Keratinocyte (primary cell): Measurements from ENCODE around the gene NDUFAB1. TPM values are rescaled to one million over a fixed set of nuclear protein-coding genes. Genes with fewer than 3 reads are reported as not detected.

Experiments
- DNase-seq: peaks from one replicate; pipeline ENCODE4 v3.0.0-alpha.2; 2011; ENCODE audit warnings: low read depth, missing footprints, low spot score
- FAIRE-seq: peaks from 2 replicates; lab custom pipeline; 2011; peaks lifted over from hg19 to GRCh38; lab: Jason Lieb, UNC
- H2AFZ ChIP-seq: 2 replicates; pipeline ENCODE4 v1.6.0; 2012; ENCODE audit warnings: low read length, control low read depth, inconsistent platforms; ENCODE audit not compliant: control insufficient read depth
- H3K27ac ChIP-seq: 2 replicates; pipeline ENCODE4 v1.5.1; 2011; ENCODE audit warnings: low read length; ENCODE audit not compliant: control insufficient read depth, insufficient read depth
- H3K27me3 ChIP-seq: 3 replicates; pipeline ENCODE4 v1.6.0; 2011; ENCODE audit warnings: low read length; ENCODE audit not compliant: control insufficient read depth, insufficient read depth; ENCODE audit errors: extremely low read depth
- H3K36me3 ChIP-seq, 2 experiments: 2 replicates in 1 of 2; 3 replicates in 1 of 2; pipeline ENCODE4 v1.5.1; 2011; ENCODE audit warnings: low read length in 2 of 2, mild to moderate bottlenecking in 1 of 2; ENCODE audit not compliant: control insufficient read depth in 2 of 2, insufficient read depth in 2 of 2; ENCODE audit errors: extremely low read depth in 1 of 2
- H3K4me1 ChIP-seq: 3 replicates; pipeline ENCODE4 v1.5.1; 2011; ENCODE audit warnings: low read length; ENCODE audit not compliant: control insufficient read depth, insufficient read depth; ENCODE audit errors: extremely low read depth
- H3K4me2 ChIP-seq: 3 replicates; pipeline ENCODE4 v1.6.0; 2011; ENCODE audit warnings: low read depth, low read length; ENCODE audit not compliant: control insufficient read depth, insufficient read depth; ENCODE audit errors: extremely low read depth
- H3K4me3 ChIP-seq, 3 experiments: fragments of 200-600 bp in 1 of 3; sonication (generic) in 1 of 3; 2 replicates in 2 of 3; 3 replicates in 1 of 3; pipeline ENCODE4 v1.5.1; 2011 to 2016; ENCODE audit warnings: low read length in 3 of 3, mild to moderate bottlenecking in 3 of 3, control low read depth in 2 of 3, inconsistent platforms in 1 of 3, low read depth in 1 of 3, mixed read lengths in 1 of 3, mixed run types in 1 of 3, moderate library complexity in 1 of 3; ENCODE audit not compliant: control insufficient read depth in 2 of 3, insufficient read depth in 2 of 3; ENCODE audit errors: extremely low read depth in 1 of 3
- H3K79me2 ChIP-seq: 2 replicates; pipeline ENCODE4 v1.6.0; 2012; ENCODE audit warnings: low read length; ENCODE audit not compliant: control insufficient read depth, insufficient read depth
- H3K9ac ChIP-seq: 3 replicates; pipeline ENCODE4 v1.6.0; 2011; ENCODE audit warnings: low read length; ENCODE audit not compliant: control insufficient read depth, insufficient read depth; ENCODE audit errors: extremely low read depth
- H3K9me1 ChIP-seq: 3 replicates; pipeline ENCODE4 v1.6.0; 2011; ENCODE audit warnings: low read length; ENCODE audit not compliant: control insufficient read depth, insufficient read depth; ENCODE audit errors: extremely low read depth
- H3K9me3 ChIP-seq: 2 replicates; pipeline ENCODE4 v1.5.1; 2012; ENCODE audit warnings: low read depth, low read length; ENCODE audit not compliant: control insufficient read depth
- H4K20me1 ChIP-seq: 3 replicates; pipeline ENCODE4 v1.6.0; 2011; ENCODE audit warnings: low read length; ENCODE audit not compliant: control insufficient read depth, insufficient read depth; ENCODE audit errors: extremely low read depth
- EZH2 ChIP-seq: IDR thresholded peaks from one replicate; pipeline ENCODE4 v1.6.1; 2012; ENCODE audit warnings: inconsistent platforms, mild to moderate bottlenecking, low read length, moderate library complexity
- dilution Hi-C: fragments of 300-500 bp; cut with MboI; formaldehyde crosslinking; loops from one replicate; pipeline ENCODE4 v1.7.0; 2020; ENCODE audit warnings: low sequenced_read_pairs; ENCODE audit not compliant: extremely low pct_ligation_motif_present
- polyA plus RNA-seq, 5 experiments: library from polyadenylated mRNA; depleted of rRNA in 3 of 5; stranded (reverse) in 3 of 5; stranded (forward) in 1 of 5; unstranded in 1 of 5; fragments of >200 nt; gene quantifications; 1 replicate in 1 of 5; 2 replicates in 3 of 5; 3 replicates in 1 of 5; pipeline versions ENCODE4 v1.2.1 to v1.2.3, GENCODE V29; 2011 to 2012; ENCODE audit warnings: missing spikeins in 2 of 5, low read depth in 1 of 5, low replicate concordance in 1 of 5
- TF ChIP-seq, protein P1 (sequence below), 3 experiments: IDR thresholded peaks in 1 of 3; conservative IDR thresholded peaks in 1 of 3; optimal IDR thresholded peaks in 1 of 3; 2 replicates in 2 of 3; 3 replicates in 1 of 3; pipeline versions ENCODE3 to v1.5.1; 2011; ENCODE audit warnings: low read length in 3 of 3, mild to moderate bottlenecking in 3 of 3, moderate library complexity in 2 of 3, control low read depth in 1 of 3, inconsistent platforms in 1 of 3; ENCODE audit not compliant: insufficient read depth in 2 of 3; ENCODE audit errors: extremely low read depth in 1 of 3

NDUFAB1 gene
- polyA plus RNA-seq, 1 donor (not counting 4 experiments of a cell fraction or from before 2014, with no cell fraction given): 202 TPM

DNA sequence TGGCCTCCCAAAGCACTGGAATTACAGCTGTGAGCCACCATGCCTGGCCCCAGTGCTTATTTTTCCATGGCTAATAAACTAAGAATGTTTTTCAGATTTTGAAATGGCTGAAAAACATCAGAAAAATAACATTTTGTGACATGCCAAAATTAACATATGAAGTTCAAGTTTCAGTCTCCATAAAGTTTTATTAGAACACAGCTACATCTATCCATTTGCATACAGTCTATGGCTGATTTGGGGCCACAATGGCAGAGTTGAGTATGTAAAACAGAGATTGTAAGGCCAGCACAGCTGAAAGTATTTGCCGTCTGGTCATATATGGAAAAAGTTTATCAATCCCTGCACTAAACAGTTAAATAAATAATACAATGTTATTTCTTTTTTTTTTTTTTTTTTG lies 13.8 kb upstream of the NDUFAB1 start:
- peaks cover 8 to 10% of the 10 kb centered on the region in 2 experiments for H3K36me3 ChIP-seq
- H3K4me1 ChIP-seq: no peaks in the 10 kb centered on the region
- H3K27me3 ChIP-seq: no peaks in the 10 kb centered on the region
- TF ChIP-seq, protein P1, sequence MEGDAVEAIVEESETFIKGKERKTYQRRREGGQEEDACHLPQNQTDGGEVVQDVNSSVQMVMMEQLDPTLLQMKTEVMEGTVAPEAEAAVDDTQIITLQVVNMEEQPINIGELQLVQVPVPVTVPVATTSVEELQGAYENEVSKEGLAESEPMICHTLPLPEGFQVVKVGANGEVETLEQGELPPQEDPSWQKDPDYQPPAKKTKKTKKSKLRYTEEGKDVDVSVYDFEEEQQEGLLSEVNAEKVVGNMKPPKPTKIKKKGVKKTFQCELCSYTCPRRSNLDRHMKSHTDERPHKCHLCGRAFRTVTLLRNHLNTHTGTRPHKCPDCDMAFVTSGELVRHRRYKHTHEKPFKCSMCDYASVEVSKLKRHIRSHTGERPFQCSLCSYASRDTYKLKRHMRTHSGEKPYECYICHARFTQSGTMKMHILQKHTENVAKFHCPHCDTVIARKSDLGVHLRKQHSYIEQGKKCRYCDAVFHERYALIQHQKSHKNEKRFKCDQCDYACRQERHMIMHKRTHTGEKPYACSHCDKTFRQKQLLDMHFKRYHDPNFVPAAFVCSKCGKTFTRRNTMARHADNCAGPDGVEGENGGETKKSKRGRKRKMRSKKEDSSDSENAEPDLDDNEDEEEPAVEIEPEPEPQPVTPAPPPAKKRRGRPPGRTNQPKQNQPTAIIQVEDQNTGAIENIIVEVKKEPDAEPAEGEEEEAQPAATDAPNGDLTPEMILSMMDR (optimal IDR thresholded peaks at IDR 0.05 in 1 of 3, IDR thresholded peaks at IDR 0.05 in 1 of 3, conservative IDR thresholded peaks at IDR 0.05 in 1 of 3; ENCODE audit: extremely low read depth in 1 of 3, insufficient read depth in 2 of 3, low read length in 3 of 3): no peak
- TF ChIP-seq EZH2: no peak
- H3K4me2 ChIP-seq: no peak overlapping the region
- H3K4me3 ChIP-seq: no peak overlapping the region
- H3K9me3 ChIP-seq: no peaks in the 10 kb centered on the region
- dilution Hi-C loops: no loop called here
- H3K27ac ChIP-seq: no peak overlapping the region
- H2AFZ ChIP-seq: no peak overlapping the region
- DNase-seq (no peak), FAIRE-seq (no peak)
- no peak overlapping the region for H3K9ac ChIP-seq
- no peaks in the 10 kb centered on the region for H4K20me1 ChIP-seq
- H3K79me2 ChIP-seq: no peaks in the 10 kb centered on the region
- no peaks in the 10 kb centered on the region for H3K9me1 ChIP-seq

DNA sequence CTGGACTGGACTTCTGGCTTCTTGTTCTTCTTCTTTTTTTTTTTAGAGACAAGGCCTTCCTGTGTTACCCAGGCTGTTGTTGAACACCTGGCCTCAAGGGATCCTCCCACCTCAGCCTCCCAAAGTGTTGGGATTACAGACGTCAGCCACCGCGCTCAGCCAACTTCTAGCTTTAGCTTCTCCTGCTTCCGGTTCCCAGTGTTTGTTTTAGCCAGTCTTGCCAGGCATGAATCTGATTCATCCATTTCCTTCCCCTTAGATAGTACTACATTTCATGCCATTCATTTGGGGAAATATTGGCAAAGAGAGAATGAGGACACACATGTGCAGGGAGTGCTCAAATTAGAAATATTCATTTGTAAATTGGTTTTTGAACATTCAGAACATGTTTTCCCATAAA lies 12.1 kb upstream of the NDUFAB1 start:
- peaks cover 10 to 13% of the 10 kb centered on the region in 2 experiments for H3K36me3 ChIP-seq
- H4K20me1 ChIP-seq: no peaks in the 10 kb centered on the region
- H3K79me2 ChIP-seq: no peaks in the 10 kb centered on the region
- no peak overlapping the region for H3K27ac ChIP-seq
- H3K4me2 ChIP-seq: no peak overlapping the region
- H3K4me3 ChIP-seq: no peak overlapping the region
- no peak for FAIRE-seq
- H3K4me1 ChIP-seq: no peaks in the 10 kb centered on the region
- dilution Hi-C loops: no loop called here
- no peak overlapping the region for H2AFZ ChIP-seq
- H3K9me1 ChIP-seq: no peaks in the 10 kb centered on the region
- H3K9ac ChIP-seq: no peak overlapping the region
- no peaks in the 10 kb centered on the region for H3K27me3 ChIP-seq
- H3K9me3 ChIP-seq: no peaks in the 10 kb centered on the region
- TF ChIP-seq, protein P1 (optimal IDR thresholded peaks at IDR 0.05 in 1 of 3, IDR thresholded peaks at IDR 0.05 in 1 of 3, conservative IDR thresholded peaks at IDR 0.05 in 1 of 3; ENCODE audit: extremely low read depth in 1 of 3, insufficient read depth in 2 of 3, low read length in 3 of 3): no peak
- TF ChIP-seq EZH2: no peak
- DNase-seq: no peak
